DOHH2 (cell line): ENCODE results near the gene HINT3.

Experiments used
- H3F3A ChIP-seq: fragments of 200-600 bp; sonication (generic), shearing (Covaris generic); 2 replicates; pipeline ENCODE4 v1.6.0; 2016; ENCODE audit warnings: antibody characterized with exemption, mild to moderate bottlenecking; ENCODE audit not compliant: control insufficient read depth, insufficient read depth
- H3K27ac ChIP-seq: fragments of 200-600 bp; sonication (generic); 2 replicates; pipeline ENCODE4 v1.5.1; 2014; ENCODE audit warnings: low read depth, mild to moderate bottlenecking, low read length, moderate library complexity
- H3K27me3 ChIP-seq: fragments of 200-600 bp; sonication (generic); 2 replicates; pipeline ENCODE4 v1.6.1; 2014; ENCODE audit warnings: mild to moderate bottlenecking, low read length, mixed read lengths; ENCODE audit not compliant: control insufficient read depth
- H3K36me3 ChIP-seq: fragments of 200-600 bp; sonication (generic); 2 replicates; pipeline ENCODE4 v1.6.1; 2014; ENCODE audit warnings: mild to moderate bottlenecking, low read length, moderate library complexity, mixed read lengths; ENCODE audit not compliant: control insufficient read depth
- H3K4me1 ChIP-seq: fragments of 200-600 bp; sonication (generic); 2 replicates; pipeline ENCODE4 v1.6.1; 2014; ENCODE audit warnings: mild to moderate bottlenecking, low read length, mixed read lengths; ENCODE audit not compliant: control insufficient read depth
- H3K4me2 ChIP-seq: fragments of 200-600 bp; sonication (generic); 2 replicates; pipeline ENCODE4 v1.6.0; 2014; ENCODE audit warnings: mild to moderate bottlenecking, low read length, moderate library complexity
- H3K4me3 ChIP-seq: fragments of 200-600 bp; sonication (generic); 2 replicates; pipeline ENCODE4 v1.5.1; 2014; ENCODE audit warnings: mild to moderate bottlenecking, low read length, mixed read lengths
- H3K79me2 ChIP-seq: fragments of 200-600 bp; sonication (generic); 2 replicates; pipeline ENCODE4 v1.6.1; 2014; ENCODE audit warnings: mild to moderate bottlenecking, low read length, mixed read lengths; ENCODE audit not compliant: control insufficient read depth
- H3K9me2 ChIP-seq: fragments of 200-600 bp; sonication (generic); replicated peaks from 2 replicates; pipeline ENCODE4 v1.6.1; 2014; ENCODE audit warnings: mild to moderate bottlenecking, low read length, mixed read lengths; ENCODE audit not compliant: control insufficient read depth
- H3K9me3 ChIP-seq: fragments of 200-600 bp; sonication (generic); 2 replicates; pipeline ENCODE4 v1.6.1; 2014; ENCODE audit warnings: antibody characterized with exemption, low read length, mixed read lengths; ENCODE audit not compliant: control insufficient read depth, insufficient read depth
- H4K20me1 ChIP-seq: fragments of 200-600 bp; sonication (generic); 2 replicates; pipeline ENCODE4 v1.6.0; 2014; ENCODE audit warnings: low read depth, mild to moderate bottlenecking, antibody characterized with exemption, low read length, moderate library complexity; ENCODE audit not compliant: control insufficient read depth, insufficient read depth
- EZH2phosphoT487 ChIP-seq: fragments of 200-600 bp; sonication (generic); IDR thresholded peaks from 2 replicates; pipeline ENCODE4 v1.6.1; 2017; ENCODE audit warnings: borderline replicate concordance, mild to moderate bottlenecking, antibody characterized with exemption, low read length, moderate library complexity, mixed read lengths
- TF ChIP-seq, protein P1 (sequence below): fragments of 200-600 bp; sonication (generic); IDR thresholded peaks from one replicate; pipeline ENCODE4 v1.5.1; 2014; ENCODE audit warnings: antibody characterized with exemption, mild to moderate bottlenecking, low read depth, low read length; ENCODE audit not compliant: poor library complexity, severe bottlenecking

HINT3 gene

DNA sequence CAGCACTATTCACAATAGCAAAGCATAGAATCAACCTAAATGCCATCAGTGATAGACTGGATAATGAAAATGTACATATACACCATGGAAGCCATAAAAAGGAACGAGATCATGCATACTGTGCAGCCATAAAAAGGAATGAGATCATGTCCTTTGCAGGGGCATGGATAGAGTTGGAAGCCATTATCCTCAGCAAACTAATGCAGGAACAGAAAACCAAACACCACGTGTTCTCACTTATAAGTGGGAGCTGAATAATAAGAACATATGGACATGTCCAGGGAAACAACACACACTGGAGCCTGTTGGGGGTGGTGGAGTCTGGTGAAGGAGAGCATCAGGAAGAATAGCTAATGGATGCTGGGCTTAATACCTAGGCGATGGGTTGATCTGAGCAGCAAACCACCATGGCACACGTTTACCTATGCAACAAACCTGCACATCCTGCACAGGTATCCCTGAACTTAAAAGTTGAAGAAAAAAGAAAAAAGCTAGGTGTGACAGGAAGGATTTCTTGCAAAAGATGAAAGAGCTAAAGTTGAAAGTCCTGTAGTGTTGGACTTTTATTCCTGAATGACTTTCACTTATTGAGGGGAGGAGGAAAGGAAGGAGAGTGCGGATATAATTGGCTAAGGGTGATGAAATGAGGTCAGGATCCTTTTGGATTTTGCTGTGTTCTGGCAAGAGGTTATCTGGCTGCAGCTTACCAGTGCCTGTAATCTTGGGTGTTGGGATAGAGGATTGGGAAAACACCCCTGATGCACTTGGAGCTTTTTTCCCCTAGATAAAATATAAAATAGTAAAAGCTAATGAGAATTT, 38.3 kb downstream of the HINT3 start:
- Histone ChIP-seq H3K9me3 (no peaks in the 10 kb centered on the region), H3K9me2 (no peaks in the 10 kb centered on the region), H3K79me2 (peaks cover 60% of the 10 kb centered on the region), H3F3A (peaks cover 23% of the 10 kb centered on the region), H3K27me3 (no peaks in the 10 kb centered on the region), H4K20me1 (no peaks in the 10 kb centered on the region), H3K4me2 (no peak overlapping the region), H3K4me3 (no peak overlapping the region), H3K4me1 (peaks cover 19% of the 10 kb centered on the region), H3K27ac (no peak overlapping the region), H3K36me3 (peaks cover 49% of the 10 kb centered on the region)
- no peak for TF ChIP-seq EZH2phosphoT487
- TF ChIP-seq, protein P1, sequence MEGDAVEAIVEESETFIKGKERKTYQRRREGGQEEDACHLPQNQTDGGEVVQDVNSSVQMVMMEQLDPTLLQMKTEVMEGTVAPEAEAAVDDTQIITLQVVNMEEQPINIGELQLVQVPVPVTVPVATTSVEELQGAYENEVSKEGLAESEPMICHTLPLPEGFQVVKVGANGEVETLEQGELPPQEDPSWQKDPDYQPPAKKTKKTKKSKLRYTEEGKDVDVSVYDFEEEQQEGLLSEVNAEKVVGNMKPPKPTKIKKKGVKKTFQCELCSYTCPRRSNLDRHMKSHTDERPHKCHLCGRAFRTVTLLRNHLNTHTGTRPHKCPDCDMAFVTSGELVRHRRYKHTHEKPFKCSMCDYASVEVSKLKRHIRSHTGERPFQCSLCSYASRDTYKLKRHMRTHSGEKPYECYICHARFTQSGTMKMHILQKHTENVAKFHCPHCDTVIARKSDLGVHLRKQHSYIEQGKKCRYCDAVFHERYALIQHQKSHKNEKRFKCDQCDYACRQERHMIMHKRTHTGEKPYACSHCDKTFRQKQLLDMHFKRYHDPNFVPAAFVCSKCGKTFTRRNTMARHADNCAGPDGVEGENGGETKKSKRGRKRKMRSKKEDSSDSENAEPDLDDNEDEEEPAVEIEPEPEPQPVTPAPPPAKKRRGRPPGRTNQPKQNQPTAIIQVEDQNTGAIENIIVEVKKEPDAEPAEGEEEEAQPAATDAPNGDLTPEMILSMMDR: no peak

DNA sequence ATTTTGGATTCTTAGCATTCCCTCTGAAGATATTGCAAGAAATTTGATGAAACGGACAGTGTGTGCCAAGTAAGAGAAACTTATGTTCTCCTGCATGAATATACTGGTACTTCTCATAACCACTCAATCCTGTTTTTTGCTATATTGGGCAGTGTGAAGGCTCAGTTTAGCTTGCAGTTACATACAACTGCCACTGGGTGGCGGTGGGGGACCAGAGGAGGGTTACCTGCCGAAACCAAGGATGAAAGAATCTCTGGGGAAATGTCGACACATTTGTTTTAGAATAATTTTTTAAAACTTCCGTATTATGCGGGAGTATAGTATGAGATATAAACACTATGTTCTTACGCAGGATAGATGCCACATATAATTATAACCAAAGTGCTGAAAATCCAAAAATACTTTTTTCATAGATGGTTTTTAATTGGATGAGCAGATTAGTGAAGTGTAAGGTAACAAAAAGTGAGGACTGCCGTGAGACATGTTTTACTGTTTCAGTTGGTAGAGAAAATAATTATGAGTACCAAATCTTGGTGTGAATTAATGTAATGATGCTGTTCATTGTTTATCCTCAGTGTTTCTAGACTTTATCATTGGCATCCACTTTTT, 39.5 kb downstream of the HINT3 start:
- H3K27me3 ChIP-seq: no peaks in the 10 kb centered on the region
- no peaks in the 10 kb centered on the region for H3K9me2 ChIP-seq
- H4K20me1 ChIP-seq: no peaks in the 10 kb centered on the region
- H3F3A ChIP-seq: peaks cover 23% of the 10 kb centered on the region
- H3K36me3 ChIP-seq: peaks cover 58% of the 10 kb centered on the region
- H3K4me1 ChIP-seq: peaks cover 15% of the 10 kb centered on the region
- peak overlapping the region; percentile 41 for H3K4me2 ChIP-seq
- TF ChIP-seq, protein P1: peak; percentile 99
- TF ChIP-seq EZH2phosphoT487: no peak
- H3K79me2 ChIP-seq: peaks cover 48% of the 10 kb centered on the region
- peak overlapping the region; percentile 23 for H3K4me3 ChIP-seq
- H3K27ac ChIP-seq: no peak overlapping the region
- H3K9me3 ChIP-seq: no peaks in the 10 kb centered on the region

DNA sequence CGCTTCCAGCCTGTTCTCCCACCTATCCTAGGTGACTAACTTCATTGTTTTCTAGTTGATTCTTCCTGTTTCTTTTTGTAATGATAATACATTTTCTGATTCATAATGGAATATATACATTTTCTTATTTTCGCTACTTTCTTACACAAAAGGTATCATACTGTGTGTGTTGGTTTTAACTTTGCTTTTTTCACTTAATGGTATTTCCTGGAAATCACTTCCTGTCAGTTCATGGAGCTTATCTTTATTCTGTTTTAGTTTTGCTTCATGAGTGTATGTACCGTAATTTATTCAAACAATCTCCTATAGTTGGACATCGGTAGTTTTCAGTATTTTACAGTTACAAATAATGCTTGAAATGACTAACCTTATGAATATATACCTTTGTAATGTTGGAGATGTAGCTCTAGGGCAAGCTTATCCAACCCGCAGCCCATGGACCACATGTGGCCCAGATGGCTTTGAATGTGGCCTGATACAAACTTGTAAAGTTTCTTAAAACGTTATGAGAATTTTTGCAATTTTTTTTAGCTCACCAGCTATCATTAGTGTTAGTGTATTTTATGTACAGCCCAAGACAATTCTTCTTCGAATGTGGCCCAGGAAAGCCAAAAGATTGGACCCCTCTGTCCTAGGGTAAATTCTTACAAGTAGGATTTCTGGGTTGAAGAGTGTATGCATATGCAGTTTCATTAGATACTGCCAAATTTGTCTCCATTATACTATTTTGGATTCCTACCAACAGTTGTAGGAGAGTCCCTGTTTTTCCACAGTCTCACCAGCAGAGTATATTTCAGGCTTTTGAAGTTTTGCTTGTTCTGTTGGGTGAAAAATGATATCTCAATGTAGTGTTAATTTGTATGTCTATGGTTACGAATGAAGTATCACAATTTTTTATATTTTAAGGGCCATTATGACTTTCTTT, 46.4 kb downstream of the HINT3 start:
- Histone ChIP-seq H3K27ac (no peak overlapping the region), H3F3A (no peaks in the 10 kb centered on the region), H3K4me1 (peaks cover 6% of the 10 kb centered on the region), H3K79me2 (peaks cover 18% of the 10 kb centered on the region), H3K9me3 (no peaks in the 10 kb centered on the region), H4K20me1 (no peaks in the 10 kb centered on the region), H3K4me2 (no peak overlapping the region), H3K27me3 (no peaks in the 10 kb centered on the region), H3K9me2 (no peaks in the 10 kb centered on the region), H3K4me3 (no peak overlapping the region), H3K36me3 (peaks cover 89% of the 10 kb centered on the region)
- TF ChIP-seq, protein P1: no peak
- TF ChIP-seq EZH2phosphoT487: no peak
